ENCODE data around the gene VSIG4. TPM values are rescaled to one million over a fixed set of nuclear protein-coding genes. Genes with fewer than 3 reads are reported as not detected.

VSIG4 gene
- total and polyA plus RNA-seq, 2 of the 13 experiments (the other 11 are each of a cell fraction or from before 2014, with no cell fraction given): not detected

DNA sequence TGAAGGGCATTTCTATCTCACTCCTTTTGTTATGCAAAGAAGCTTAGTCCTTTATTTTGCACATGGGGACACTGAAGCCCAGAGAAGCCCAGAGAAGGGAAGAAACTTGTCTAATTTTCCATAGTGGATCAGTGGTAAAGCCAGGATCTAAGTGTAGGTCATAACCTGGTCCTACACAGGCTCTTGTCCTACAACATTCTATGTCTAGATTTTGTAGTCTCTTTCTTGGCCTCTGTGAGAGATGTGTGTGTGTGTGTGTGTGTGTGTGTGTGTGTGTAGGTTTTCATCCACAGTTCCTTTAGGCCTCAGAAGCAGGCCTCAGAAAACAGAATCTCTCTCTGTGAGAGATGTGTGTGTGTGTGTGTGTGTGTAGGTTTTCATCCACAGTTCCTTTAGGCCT lies 38.3 kb downstream of the VSIG4 start (continued):
- TF ChIP-seq, protein P1, sequence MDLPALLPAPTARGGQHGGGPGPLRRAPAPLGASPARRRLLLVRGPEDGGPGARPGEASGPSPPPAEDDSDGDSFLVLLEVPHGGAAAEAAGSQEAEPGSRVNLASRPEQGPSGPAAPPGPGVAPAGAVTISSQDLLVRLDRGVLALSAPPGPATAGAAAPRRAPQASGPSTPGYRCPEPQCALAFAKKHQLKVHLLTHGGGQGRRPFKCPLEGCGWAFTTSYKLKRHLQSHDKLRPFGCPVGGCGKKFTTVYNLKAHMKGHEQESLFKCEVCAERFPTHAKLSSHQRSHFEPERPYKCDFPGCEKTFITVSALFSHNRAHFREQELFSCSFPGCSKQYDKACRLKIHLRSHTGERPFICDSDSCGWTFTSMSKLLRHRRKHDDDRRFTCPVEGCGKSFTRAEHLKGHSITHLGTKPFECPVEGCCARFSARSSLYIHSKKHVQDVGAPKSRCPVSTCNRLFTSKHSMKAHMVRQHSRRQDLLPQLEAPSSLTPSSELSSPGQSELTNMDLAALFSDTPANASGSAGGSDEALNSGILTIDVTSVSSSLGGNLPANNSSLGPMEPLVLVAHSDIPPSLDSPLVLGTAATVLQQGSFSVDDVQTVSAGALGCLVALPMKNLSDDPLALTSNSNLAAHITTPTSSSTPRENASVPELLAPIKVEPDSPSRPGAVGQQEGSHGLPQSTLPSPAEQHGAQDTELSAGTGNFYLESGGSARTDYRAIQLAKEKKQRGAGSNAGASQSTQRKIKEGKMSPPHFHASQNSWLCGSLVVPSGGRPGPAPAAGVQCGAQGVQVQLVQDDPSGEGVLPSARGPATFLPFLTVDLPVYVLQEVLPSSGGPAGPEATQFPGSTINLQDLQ (CRISPR knock-in tag; IDR thresholded peaks at IDR 0.05): no peak

DNA sequence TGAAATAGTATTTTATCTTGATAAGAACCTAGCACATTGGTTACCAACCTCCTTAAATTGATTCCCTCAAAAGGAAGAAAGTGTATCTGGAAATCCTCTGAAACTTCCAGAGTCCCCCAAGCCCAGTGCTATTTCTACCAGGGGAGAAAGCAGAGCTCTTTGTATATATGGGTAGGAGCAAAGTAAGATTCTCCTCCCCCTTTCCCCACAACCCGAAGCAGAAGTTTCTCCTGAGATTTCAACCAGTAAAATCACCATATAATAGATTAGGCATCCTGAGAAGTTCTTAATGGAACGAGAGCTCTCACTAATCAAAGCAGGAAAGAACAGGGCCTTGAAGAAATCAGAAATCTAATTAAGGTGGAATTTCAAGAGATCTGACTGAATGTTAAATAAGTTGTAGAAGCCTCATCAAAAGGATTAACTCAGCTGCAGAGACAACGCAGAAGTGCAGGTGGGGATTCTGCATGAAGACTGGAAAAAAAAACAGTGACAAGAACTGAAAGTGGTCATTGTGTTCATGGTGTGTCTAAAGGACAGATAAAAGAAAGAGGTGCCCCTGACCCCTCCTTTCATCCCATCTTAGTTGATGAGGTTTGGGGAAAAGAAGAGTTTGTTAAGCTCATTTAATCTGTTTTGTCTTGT lies 39.1 kb downstream of the VSIG4 start:
- H3K9ac ChIP-seq (ENCODE audit: insufficient read depth, low read depth, low read length): no peak overlapping the region
- H3K9me3 ChIP-seq (ENCODE audit: low read length): no peaks in the 10 kb centered on the region
- H3K79me2 ChIP-seq (ENCODE audit: insufficient read depth, low read length): no peaks in the 10 kb centered on the region
- CTCF ChIA-PET (ENCODE audit: low intra/inter-chr PET ratio, low total read pairs): no interaction called here
- no peaks in the 10 kb centered on the region for H4K20me1 ChIP-seq (ENCODE audit: insufficient read depth, low read length)
- in situ Hi-C loops (cut with HindIII; ENCODE audit: extremely low pct_ligation_motif_present, low pct_unique_long_range_greater_than_20kb) (no loop called here), intact Hi-C loops (cut with micrococcal nuclease; ENCODE audit: unreplicated experiment) (no loop called here)
- ATAC-seq (no peak), FAIRE-seq (no peak), DNase-seq (ENCODE audit: low spot score) (no peak)
- POLR2A ChIA-PET: no interaction called here
- WGBS (ENCODE audit: low lambda C conversion rate): 4% methylated on average over 3 of the region's 3 CpGs
- no peaks in the 10 kb centered on the region for H3K36me3 ChIP-seq (replicated peaks in 1 of 2; ENCODE audit: control insufficient read depth in 1 of 2, insufficient read depth in 2 of 2, low read length in 2 of 2)
- no peak overlapping the region for H3K4me3 ChIP-seq (replicated peaks in 1 of 3; ENCODE audit: insufficient read depth in 1 of 3, low read depth in 2 of 3, low read length in 3 of 3)
- no peaks in the 10 kb centered on the region for H3K4me1 ChIP-seq (ENCODE audit: insufficient read depth, low read length)
- no peak overlapping the region for H3K4me2 ChIP-seq (ENCODE audit: low read depth, low read length)
- H2AFZ ChIP-seq (ENCODE audit: low read length): no peak overlapping the region
- no peak overlapping the region for H3K27ac ChIP-seq (ENCODE audit: extremely low read length, insufficient read depth, low read length)
- H3K27me3 ChIP-seq (ENCODE audit: control insufficient read depth in 1 of 2, insufficient read depth in 2 of 2, low read length in 2 of 2): no peaks in the 10 kb centered on the region
- no TSS peak for BruUV-seq (replicated peaks)
- TF ChIP-seq SNRNP70 (IDR thresholded peaks at IDR 0.05; ENCODE audit: low read depth, low read length): no peak
- no peak for TF ChIP-seq HIVEP1 (CRISPR knock-in tag; IDR thresholded peaks at IDR 0.05)
- no peak for TF ChIP-seq ZFP36L1 (CRISPR knock-in tag; IDR thresholded peaks at IDR 0.05)
- no peak for TF ChIP-seq ONECUT2 (CRISPR knock-in tag; IDR thresholded peaks at IDR 0.05)
- no peak for TF ChIP-seq TOPORS (CRISPR knock-in tag; IDR thresholded peaks at IDR 0.05)
- TF ChIP-seq, protein P2, sequence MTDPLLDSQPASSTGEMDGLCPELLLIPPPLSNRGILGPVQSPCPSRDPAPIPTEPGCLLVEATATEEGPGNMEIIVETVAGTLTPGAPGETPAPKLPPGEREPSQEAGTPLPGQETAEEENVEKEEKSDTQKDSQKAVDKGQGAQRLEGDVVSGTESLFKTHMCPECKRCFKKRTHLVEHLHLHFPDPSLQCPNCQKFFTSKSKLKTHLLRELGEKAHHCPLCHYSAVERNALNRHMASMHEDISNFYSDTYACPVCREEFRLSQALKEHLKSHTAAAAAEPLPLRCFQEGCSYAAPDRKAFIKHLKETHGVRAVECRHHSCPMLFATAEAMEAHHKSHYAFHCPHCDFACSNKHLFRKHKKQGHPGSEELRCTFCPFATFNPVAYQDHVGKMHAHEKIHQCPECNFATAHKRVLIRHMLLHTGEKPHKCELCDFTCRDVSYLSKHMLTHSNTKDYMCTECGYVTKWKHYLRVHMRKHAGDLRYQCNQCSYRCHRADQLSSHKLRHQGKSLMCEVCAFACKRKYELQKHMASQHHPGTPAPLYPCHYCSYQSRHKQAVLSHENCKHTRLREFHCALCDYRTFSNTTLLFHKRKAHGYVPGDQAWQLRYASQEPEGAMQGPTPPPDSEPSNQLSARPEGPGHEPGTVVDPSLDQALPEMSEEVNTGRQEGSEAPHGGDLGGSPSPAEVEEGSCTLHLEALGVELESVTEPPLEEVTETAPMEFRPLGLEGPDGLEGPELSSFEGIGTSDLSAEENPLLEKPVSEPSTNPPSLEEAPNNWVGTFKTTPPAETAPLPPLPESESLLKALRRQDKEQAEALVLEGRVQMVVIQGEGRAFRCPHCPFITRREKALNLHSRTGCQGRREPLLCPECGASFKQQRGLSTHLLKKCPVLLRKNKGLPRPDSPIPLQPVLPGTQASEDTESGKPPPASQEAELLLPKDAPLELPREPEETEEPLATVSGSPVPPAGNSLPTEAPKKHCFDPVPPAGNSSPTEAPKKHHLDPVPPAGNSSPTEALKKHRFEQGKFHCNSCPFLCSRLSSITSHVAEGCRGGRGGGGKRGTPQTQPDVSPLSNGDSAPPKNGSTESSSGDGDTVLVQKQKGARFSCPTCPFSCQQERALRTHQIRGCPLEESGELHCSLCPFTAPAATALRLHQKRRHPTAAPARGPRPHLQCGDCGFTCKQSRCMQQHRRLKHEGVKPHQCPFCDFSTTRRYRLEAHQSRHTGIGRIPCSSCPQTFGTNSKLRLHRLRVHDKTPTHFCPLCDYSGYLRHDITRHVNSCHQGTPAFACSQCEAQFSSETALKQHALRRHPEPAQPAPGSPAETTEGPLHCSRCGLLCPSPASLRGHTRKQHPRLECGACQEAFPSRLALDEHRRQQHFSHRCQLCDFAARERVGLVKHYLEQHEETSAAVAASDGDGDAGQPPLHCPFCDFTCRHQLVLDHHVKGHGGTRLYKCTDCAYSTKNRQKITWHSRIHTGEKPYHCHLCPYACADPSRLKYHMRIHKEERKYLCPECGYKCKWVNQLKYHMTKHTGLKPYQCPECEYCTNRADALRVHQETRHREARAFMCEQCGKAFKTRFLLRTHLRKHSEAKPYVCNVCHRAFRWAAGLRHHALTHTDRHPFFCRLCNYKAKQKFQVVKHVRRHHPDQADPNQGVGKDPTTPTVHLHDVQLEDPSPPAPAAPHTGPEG (CRISPR knock-in tag; IDR thresholded peaks at IDR 0.05): no peak
- TF ChIP-seq, protein P3, sequence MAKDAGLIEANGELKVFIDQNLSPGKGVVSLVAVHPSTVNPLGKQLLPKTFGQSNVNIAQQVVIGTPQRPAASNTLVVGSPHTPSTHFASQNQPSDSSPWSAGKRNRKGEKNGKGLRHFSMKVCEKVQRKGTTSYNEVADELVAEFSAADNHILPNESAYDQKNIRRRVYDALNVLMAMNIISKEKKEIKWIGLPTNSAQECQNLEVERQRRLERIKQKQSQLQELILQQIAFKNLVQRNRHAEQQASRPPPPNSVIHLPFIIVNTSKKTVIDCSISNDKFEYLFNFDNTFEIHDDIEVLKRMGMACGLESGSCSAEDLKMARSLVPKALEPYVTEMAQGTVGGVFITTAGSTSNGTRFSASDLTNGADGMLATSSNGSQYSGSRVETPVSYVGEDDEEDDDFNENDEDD (CRISPR knock-in tag; IDR thresholded peaks at IDR 0.05; ENCODE audit: borderline replicate concordance): no peak

All from HepG2 (cell line).